Measurements from ENCODE around the gene ACSF3.

GRCh38 chr16:89054714-89055113, 38.9 kb upstream of the ACSF3 start:
- TF ChIP-seq POLR2AphosphoS5 (IDR thresholded peaks at IDR 0.05; ENCODE audit: low read depth, low read length): no peak
- TF ChIP-seq, protein P1, sequence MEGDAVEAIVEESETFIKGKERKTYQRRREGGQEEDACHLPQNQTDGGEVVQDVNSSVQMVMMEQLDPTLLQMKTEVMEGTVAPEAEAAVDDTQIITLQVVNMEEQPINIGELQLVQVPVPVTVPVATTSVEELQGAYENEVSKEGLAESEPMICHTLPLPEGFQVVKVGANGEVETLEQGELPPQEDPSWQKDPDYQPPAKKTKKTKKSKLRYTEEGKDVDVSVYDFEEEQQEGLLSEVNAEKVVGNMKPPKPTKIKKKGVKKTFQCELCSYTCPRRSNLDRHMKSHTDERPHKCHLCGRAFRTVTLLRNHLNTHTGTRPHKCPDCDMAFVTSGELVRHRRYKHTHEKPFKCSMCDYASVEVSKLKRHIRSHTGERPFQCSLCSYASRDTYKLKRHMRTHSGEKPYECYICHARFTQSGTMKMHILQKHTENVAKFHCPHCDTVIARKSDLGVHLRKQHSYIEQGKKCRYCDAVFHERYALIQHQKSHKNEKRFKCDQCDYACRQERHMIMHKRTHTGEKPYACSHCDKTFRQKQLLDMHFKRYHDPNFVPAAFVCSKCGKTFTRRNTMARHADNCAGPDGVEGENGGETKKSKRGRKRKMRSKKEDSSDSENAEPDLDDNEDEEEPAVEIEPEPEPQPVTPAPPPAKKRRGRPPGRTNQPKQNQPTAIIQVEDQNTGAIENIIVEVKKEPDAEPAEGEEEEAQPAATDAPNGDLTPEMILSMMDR (IDR thresholded peaks at IDR 0.05 in 2 of 3, conservative IDR thresholded peaks at IDR 0.05 in 1 of 3; ENCODE audit: borderline replicate concordance in 1 of 3, insufficient read depth in 1 of 3, low read depth in 2 of 3, low read length in 2 of 3): no peak
